ENCODE measurements around the gene C1D.

The C1D gene

DNA sequence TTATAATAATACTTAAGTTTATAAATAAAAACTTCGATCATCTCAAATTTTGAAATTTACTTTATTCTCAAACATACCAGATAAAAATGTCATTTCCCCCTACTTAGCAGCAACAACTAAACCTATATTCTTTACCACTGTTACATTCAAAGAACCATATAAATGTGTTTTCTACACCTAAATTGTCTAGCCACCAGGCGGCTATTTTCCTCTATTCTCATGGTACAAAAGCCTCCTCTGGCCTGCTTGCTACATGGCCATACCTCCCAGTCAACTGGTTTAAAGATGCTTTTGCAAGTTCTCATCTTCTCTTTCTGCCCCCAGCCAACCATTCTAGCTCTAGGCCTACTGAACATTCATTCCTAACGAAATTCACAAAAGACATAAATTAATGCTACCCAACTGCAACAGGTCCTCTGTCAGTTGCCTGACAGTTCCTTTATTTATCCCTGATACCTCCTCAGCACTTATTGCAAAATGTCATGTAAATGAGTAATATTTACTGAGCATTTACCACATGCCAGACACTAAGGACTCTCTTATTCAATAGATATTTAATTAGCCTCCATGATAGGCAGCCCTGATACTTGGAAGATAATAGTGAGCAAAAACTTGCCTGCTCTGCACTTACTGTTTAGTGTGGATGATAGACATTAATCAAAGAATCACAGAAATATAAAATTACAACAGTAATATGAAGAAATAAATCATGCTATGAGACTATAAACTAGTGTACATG, 5.0 kb downstream of the C1D start:
- no peak for DNase-seq (ENCODE audit: low spot score)

DNA sequence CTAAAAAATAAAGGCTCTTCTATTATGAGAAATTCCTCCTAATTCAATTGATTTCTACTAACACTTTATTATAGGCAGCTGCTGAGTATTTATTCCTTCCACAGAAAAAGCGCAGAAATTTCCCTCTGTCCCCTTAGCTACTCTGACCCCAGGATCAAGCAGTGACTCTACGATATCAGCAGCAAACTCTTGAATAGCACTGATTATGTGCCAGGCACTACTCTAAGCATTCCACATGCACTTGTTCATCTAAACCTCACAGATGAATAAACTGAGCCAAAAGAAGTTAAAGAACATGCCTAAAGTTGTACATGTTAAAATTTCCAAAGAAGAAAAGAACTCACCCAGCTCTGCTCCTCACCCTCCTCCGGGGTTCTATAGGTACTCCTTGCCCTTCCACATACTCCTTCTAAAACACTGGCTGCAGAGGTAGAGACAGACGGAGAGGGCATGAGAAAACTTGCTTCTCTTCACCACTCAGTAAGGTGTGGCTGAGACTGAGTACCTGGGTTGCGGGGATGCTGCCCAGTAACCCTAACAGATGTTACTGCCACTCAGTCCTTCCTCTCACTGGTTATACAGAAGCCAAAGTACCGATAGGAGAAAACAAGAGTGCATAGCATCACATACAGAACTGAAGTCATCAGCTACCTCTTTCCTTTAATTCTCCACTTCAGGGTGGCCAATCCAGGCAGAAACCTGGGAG, 9.9 kb downstream of the C1D start:
- DNase-seq (ENCODE audit: low spot score) = no peak

DNA sequence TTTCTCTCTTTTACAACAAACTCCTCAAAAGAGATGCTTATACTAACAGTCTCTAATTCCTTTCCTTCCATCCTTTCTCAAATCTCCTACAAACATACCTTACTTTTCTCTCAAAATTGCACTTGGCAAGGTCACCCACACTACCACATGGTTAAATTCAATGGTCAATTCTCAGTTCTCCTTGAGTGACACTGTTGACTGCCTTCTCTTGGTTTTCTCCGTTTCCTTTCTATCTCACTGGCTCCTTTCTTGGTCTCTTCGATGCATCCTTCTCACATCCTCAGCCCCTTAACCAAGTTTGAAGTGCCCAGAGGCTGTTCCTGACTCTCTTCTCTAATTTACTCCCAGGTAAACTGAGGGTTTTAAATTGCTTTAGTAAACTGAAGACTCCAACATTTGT, 12.5 kb downstream of the C1D start:
- no peak for DNase-seq (ENCODE audit: low spot score)

GRCh38 chr2:68046642-68047240, 16.1 kb downstream of the C1D start:
- DNase-seq (ENCODE audit: low spot score) = no peak

DNA sequence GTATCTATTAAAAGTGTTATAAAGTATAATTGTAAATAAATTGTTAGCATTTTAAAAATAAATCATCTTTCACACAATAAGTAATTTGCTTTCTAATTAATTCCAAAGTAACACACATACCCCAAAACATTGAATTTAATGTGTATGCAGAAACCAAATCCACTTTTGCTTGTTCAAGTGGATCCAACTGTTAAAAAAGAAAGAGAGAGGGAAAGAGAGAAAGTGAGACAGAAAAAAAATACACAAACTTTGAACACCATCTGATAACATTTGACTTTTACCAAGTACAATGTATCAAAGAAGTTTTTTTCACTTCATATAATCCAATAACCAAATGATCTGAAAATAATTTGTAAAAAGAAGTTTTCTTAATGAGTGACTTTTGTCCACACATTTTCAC, 16.6 kb downstream of the C1D start:
- DNase-seq (ENCODE audit: low spot score) = no peak

DNA sequence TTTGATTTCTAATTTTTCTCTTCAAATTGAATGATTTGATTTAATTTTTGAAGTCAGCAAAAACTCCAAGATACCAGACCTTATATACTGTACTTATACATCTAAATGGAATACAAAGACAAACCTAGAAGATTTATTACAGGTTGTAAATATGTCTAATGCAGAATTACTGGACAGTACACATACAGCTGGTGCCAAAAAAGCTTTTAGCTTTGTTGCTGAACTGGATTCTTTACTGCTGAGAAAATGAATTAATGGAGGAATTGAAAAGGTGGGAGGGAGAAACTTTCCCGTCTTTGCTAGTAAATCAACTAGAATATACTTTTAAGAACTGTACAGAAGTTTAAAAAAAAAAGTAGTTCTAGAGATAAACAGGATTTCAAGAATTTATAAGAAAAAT, 17.5 kb downstream of the C1D start:
- DNase-seq (ENCODE audit: low spot score) = no peak

DNA sequence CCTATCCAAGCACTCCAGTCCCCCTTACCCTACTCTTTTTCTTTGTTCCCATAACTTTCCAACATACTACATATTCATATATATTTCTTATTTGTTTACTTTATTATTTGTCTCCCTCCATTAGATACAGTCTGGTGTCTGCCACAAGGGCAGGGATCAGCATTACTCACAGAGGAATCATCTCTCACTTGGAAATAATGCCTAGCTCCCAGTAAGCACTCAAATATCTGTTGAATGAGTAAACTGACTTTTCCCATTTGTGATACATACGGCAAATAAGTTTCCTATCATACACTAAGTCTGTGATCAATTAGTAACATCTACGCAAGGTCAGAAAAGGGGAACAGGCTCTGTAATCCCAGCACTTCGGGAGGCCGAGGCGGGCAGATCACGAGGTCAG, 18.7 kb downstream of the C1D start:
- no peak for DNase-seq (ENCODE audit: low spot score)

GRCh38 chr2:68043695-68044094, 19.1 kb downstream of the C1D start:
- DNase-seq (ENCODE audit: low spot score) = no peak

- no peak for DNase-seq (ENCODE audit: low spot score)
Observed at GRCh38 chr2:68043032-68043431, 19.8 kb downstream of the C1D start.

- no peak for DNase-seq (ENCODE audit: low spot score)
Observed at GRCh38 chr2:68041704-68042245, 21.0 kb downstream of the C1D start.

DNA sequence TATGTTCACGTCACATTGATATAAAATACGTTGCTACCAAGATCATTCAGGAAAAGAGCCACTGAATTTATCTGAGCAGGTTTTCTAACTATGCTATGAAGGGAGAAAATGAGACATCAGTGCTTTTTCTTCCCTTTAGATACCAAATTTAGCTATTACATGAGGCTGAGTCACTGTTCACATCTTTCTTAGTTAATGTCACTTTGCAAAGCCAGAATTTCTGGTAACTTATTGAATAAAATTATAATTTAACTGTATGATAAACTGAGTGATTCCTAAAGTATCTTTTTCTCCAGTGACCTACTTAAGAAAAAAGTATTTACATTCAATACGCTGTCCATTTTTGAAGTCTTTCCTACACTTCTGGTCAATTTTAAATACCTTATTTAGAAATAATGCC, 22.7 kb downstream of the C1D start:
- no peak for DNase-seq (ENCODE audit: low spot score)

DNA sequence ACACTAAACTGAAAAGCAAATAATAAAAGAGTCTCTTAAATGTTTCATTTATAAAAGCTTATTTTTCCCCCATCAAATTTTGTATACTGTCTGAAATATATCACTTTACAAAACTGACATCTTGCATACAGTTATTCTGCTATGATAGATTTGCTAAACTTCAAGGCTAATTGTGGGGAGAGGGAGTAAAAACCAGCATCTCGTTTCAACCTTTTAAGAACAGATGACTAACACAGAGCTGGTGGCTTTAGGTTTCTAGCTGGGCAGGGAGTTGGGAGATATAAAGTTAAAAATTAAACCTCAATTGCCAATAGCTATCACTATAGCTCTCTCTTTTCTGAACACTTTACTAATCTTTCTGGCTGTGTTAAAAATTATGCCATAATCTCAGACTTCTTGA, 23.5 kb downstream of the C1D start:
- no peak for DNase-seq (ENCODE audit: low spot score)

- no peak for DNase-seq (ENCODE audit: low spot score)
Observed at GRCh38 chr2:68032702-68033101, 30.1 kb downstream of the C1D start.

DNA sequence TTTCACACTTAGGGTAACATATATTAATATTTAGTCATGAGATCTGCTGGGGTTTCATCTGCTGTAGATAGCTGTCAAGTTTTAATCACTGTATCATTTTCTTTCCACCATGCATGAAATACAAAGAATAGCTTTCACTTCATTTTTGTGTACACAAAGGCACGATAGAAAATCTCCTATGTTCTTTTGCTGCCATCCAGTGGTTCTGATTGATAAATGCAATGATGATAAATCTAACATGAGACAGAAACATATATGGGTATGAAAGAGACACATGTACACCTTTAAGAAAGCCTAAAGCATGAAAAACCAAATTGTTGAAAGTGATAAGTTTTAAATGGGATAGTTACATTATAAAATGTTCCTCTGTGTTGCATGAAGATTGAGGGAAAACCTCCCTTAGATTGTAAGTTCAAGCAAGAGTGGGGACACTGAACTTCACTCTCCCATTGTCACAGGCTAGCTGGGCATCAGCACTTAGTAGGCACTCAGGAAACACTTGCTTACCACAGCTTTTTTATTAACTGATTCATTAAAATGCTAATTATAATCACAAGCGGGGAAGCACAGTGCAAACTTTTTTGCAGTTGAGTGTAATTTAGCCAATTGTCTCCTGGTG, 31.2 kb downstream of the C1D start:
- no peak for DNase-seq (ENCODE audit: low spot score)

GRCh38 chr2:68031043-68031442, 31.8 kb downstream of the C1D start:
- no peak for DNase-seq (ENCODE audit: low spot score)

DNA sequence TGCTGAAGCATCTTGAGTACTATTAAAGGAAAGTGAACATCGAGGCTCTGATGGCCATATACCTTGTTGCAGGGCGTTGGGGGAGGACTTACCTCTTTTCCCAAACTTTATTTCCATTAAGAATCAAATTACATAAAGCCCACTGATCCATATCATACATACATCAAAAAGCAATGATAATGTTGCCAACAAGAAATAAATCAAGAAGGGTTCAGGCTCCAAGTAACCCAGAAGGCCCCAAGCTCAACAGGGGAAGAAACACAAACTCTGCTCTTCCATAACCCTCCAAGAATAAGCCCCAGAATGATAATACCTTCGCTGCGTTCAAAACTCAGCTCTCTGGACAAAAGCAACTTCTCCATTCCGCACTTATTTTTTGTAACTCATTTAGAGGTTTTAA, 32.3 kb downstream of the C1D start:
- no peak for DNase-seq (ENCODE audit: low spot score)

DNA sequence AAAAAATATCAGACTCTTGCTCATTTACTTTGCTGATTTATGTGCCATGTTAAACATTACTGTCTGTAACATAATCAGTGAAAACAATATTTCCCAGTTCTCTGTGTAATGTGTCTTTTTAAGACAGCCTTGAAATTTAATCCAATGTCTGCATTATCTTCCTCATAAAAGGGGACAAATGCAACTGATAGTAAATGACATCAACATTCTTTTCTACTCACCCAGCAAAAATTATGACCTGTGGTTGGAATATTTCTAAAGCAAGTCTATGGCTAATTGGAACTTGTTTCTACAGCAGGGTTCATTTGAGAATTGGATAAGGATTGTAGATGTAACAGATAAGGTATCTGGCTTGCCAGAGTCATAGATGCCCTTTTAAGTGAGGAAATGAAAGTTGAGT, 34.8 kb downstream of the C1D start:
- DNase-seq (ENCODE audit: low spot score) = no peak

DNA sequence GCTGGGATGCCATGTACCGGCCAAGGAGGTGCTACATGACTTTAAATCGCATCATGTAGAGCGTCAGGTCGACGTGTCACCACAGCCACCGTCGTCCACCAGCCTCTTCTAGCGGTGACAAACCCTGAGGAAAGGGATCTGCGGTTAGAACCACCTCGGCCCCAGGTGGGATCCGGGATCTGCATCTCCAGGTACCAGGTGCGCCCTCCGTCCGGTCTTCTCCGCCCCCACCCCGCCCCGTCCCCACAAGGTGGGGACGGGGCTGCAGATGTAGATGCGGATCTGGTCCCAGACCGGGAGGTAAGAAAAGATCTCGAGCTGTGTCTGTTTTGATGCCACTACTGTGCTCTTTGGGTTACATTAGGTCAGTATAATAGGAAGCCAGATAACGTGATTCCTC, 38.4 kb downstream of the C1D start:
- DNase-seq (ENCODE audit: low spot score) = no peak

GRCh38 chr2:68023904-68024303, 38.9 kb downstream of the C1D start:
- DNase-seq (ENCODE audit: low spot score) = no peak

DNA sequence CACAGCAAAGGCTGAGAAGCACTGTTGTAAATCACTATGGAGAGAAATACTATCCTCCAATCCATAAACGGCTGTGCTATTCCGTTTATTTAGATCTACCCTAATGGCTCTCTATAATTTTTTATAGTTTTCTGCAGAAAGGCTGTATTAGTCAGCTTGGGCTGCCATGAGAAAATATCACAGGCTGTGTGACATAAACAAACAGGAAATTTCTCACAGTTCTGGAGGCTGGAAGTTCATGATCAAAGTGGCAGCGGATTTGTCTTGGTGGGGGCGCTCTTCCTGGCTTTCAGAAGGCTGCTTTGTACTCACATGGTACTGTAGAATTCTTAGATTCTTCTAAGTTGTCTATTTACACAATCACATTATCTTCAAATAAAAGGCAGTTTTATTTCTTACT, 44.1 kb downstream of the C1D start:
- DNase-seq (ENCODE audit: low spot score) = no peak

GRCh38 chr2:68009526-68009925, 53.3 kb downstream of the C1D start:
- no peak for DNase-seq (ENCODE audit: low spot score)

DNA sequence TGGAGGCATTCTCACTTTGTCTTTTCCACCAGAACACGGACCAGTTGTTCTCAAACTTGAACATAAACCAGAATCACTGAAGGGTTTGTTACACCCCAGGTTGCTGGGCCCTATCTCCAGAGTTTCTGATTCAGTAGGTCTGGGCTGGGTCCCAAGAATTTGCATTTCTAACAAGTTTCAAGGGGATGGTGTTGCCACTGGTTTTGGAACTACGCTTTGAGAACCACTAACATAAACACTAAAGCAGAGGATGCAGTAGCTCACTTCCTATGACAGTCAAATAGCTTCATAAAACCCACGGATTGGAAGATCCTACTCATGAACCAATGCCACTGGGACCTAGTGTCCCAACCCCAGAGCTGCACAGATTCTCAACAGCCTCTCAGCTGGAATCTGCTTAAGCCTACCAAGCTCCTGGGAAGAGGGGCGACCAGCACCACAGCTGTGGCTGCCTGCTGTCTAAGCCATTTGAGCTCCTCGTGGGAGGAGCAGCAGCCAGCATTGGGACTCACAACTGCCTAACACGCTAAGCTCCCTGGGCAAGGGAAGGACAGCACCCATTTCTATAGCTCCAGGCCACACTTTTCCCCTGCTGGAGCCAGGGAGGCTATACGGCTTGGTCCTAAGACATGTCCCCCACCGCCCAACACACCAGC, 62.5 kb downstream of the C1D start:
- DNase-seq (ENCODE audit: low spot score) = no peak

All from D341Med (cell line).